ENCODE results near the gene POR.
A peak's percentile ranks its signal among the peaks of the same experiment; 100 is the strongest.

POR gene

GRCh38 chr7:75945297-75946168, 30.6 kb downstream of the POR start:
- ATAC-seq (ENCODE audit: low read depth) (no peak), DNase-seq (ENCODE audit: low spot score in 2 of 2) (no peak)
- no peak overlapping the region for H3K4me3 Mint-ChIP-seq
- no peaks in the 10 kb centered on the region for H3K27me3 Mint-ChIP-seq
- H3K36me3 Mint-ChIP-seq: peaks cover 7% of the 10 kb centered on the region
- H3K27ac Mint-ChIP-seq: no peak overlapping the region
- H3K4me1 Mint-ChIP-seq: peaks cover 10% of the 10 kb centered on the region
- H3K9me3 Mint-ChIP-seq: no peaks in the 10 kb centered on the region

GRCh38 chr7:75946207-75946855, 31.4 kb downstream of the POR start:
- H3K27me3 Mint-ChIP-seq: no peaks in the 10 kb centered on the region
- peaks cover 10% of the 10 kb centered on the region for H3K4me1 Mint-ChIP-seq
- no peak overlapping the region for H3K27ac Mint-ChIP-seq
- H3K36me3 Mint-ChIP-seq: peaks cover 5% of the 10 kb centered on the region
- H3K4me3 Mint-ChIP-seq: no peak overlapping the region
- ATAC-seq (ENCODE audit: low read depth) (peak; percentile 64), DNase-seq (ENCODE audit: low spot score in 2 of 2) (no peak)
- H3K9me3 Mint-ChIP-seq: no peaks in the 10 kb centered on the region

GRCh38 chr7:75948179-75948578, 33.2 kb downstream of the POR start:
- H3K36me3 Mint-ChIP-seq: peaks cover 5% of the 10 kb centered on the region
- no peak overlapping the region for H3K27ac Mint-ChIP-seq

GRCh38 chr7:75950111-75950681, 35.2 kb downstream of the POR start:
- no peak for ATAC-seq (ENCODE audit: low read depth)
- no peak for DNase-seq (ENCODE audit: low spot score in 2 of 2)
- Mint-ChIP-seq H3K27ac (no peak overlapping the region), H3K9me3 (no peaks in the 10 kb centered on the region), H3K4me3 (no peak overlapping the region), H3K4me1 (peaks cover 7% of the 10 kb centered on the region), H3K27me3 (no peaks in the 10 kb centered on the region), H3K36me3 (peaks cover 7% of the 10 kb centered on the region)

More at GRCh38 chr7:75948179-75948578, 33.2 kb downstream of the POR start:
- ATAC-seq (ENCODE audit: low read depth) (no peak), DNase-seq (ENCODE audit: low spot score in 2 of 2) (no peak)
- Mint-ChIP-seq H3K4me1 (peaks cover 10% of the 10 kb centered on the region), H3K9me3 (no peaks in the 10 kb centered on the region), H3K27me3 (no peaks in the 10 kb centered on the region), H3K4me3 (no peak overlapping the region)

- DNase-seq (ENCODE audit: low spot score in 2 of 2): no peak
- no peak for ATAC-seq (ENCODE audit: low read depth)
- H3K4me3 Mint-ChIP-seq: no peak overlapping the region
- H3K4me1 Mint-ChIP-seq: peaks cover 5% of the 10 kb centered on the region
- H3K27me3 Mint-ChIP-seq: no peaks in the 10 kb centered on the region
- H3K27ac Mint-ChIP-seq: no peak overlapping the region
- peaks cover 9% of the 10 kb centered on the region for H3K36me3 Mint-ChIP-seq
- no peaks in the 10 kb centered on the region for H3K9me3 Mint-ChIP-seq
Measured at GRCh38 chr7:75951506-75951905, 36.6 kb downstream of the POR start.

- no peaks in the 10 kb centered on the region for H3K27me3 Mint-ChIP-seq
- peaks cover 15% of the 10 kb centered on the region for H3K36me3 Mint-ChIP-seq
- H3K4me3 Mint-ChIP-seq: no peak overlapping the region
- peaks cover 4% of the 10 kb centered on the region for H3K4me1 Mint-ChIP-seq
- H3K9me3 Mint-ChIP-seq: no peaks in the 10 kb centered on the region
- H3K27ac Mint-ChIP-seq: no peak overlapping the region
- ATAC-seq (ENCODE audit: low read depth): no peak
- DNase-seq (ENCODE audit: low spot score in 2 of 2): no peak
Measured at GRCh38 chr7:75953431-75953830, 38.5 kb downstream of the POR start.

- no peak overlapping the region for H3K4me3 Mint-ChIP-seq
- H3K27me3 Mint-ChIP-seq: no peaks in the 10 kb centered on the region
- no peak for ATAC-seq (ENCODE audit: low read depth)
- no peaks in the 10 kb centered on the region for H3K9me3 Mint-ChIP-seq
- peaks cover 4% of the 10 kb centered on the region for H3K4me1 Mint-ChIP-seq
- peaks cover 15% of the 10 kb centered on the region for H3K36me3 Mint-ChIP-seq
- H3K27ac Mint-ChIP-seq: no peak overlapping the region
- DNase-seq (ENCODE audit: low spot score in 2 of 2): no peak
Measured at GRCh38 chr7:75953931-75954330, 39.0 kb downstream of the POR start.

- H3K27ac Mint-ChIP-seq: no peak overlapping the region
- ATAC-seq (ENCODE audit: low read depth): no peak
Measured at GRCh38 chr7:75955331-75955955, 40.5 kb downstream of the POR start.

GRCh38 chr7:75957021-75957736, 42.2 kb downstream of the POR start:
- no peak for DNase-seq (ENCODE audit: low spot score in 2 of 2)
- no peak overlapping the region for H3K27ac Mint-ChIP-seq
- peaks cover 2% of the 10 kb centered on the region for H3K4me1 Mint-ChIP-seq
- peaks cover 17% of the 10 kb centered on the region for H3K36me3 Mint-ChIP-seq
- no peak for ATAC-seq (ENCODE audit: low read depth)
- H3K27me3 Mint-ChIP-seq: no peaks in the 10 kb centered on the region
- H3K9me3 Mint-ChIP-seq: no peaks in the 10 kb centered on the region
- H3K4me3 Mint-ChIP-seq: no peak overlapping the region

More at GRCh38 chr7:75955331-75955955, 40.5 kb downstream of the POR start:
- DNase-seq (ENCODE audit: low spot score in 2 of 2): no peak
- no peak overlapping the region for H3K4me3 Mint-ChIP-seq
- H3K4me1 Mint-ChIP-seq: peaks cover 2% of the 10 kb centered on the region
- H3K27me3 Mint-ChIP-seq: no peaks in the 10 kb centered on the region
- no peaks in the 10 kb centered on the region for H3K9me3 Mint-ChIP-seq
- peaks cover 15% of the 10 kb centered on the region for H3K36me3 Mint-ChIP-seq

GRCh38 chr7:75958802-75959543, 44.0 kb downstream of the POR start:
- Mint-ChIP-seq H3K36me3 (peaks cover 21% of the 10 kb centered on the region), H3K4me3 (no peak overlapping the region), H3K27ac (no peak overlapping the region), H3K27me3 (no peaks in the 10 kb centered on the region), H3K9me3 (no peaks in the 10 kb centered on the region), H3K4me1 (peaks cover 2% of the 10 kb centered on the region)
- ATAC-seq (ENCODE audit: low read depth) (no peak), DNase-seq (ENCODE audit: low spot score in 2 of 2) (no peak)

GRCh38 chr7:75960372-75960771, 45.4 kb downstream of the POR start:
- H3K27ac Mint-ChIP-seq: no peak overlapping the region
- DNase-seq (ENCODE audit: low spot score in 2 of 2) (no peak), ATAC-seq (ENCODE audit: low read depth) (no peak)
- H3K9me3 Mint-ChIP-seq: no peaks in the 10 kb centered on the region
- H3K4me1 Mint-ChIP-seq: peaks cover 2% of the 10 kb centered on the region
- H3K27me3 Mint-ChIP-seq: no peaks in the 10 kb centered on the region
- H3K36me3 Mint-ChIP-seq: peaks cover 18% of the 10 kb centered on the region
- no peak overlapping the region for H3K4me3 Mint-ChIP-seq

GRCh38 chr7:75961218-75961617, 46.3 kb downstream of the POR start:
- no peak overlapping the region for H3K4me3 Mint-ChIP-seq
- no peaks in the 10 kb centered on the region for H3K9me3 Mint-ChIP-seq
- peaks cover 2% of the 10 kb centered on the region for H3K4me1 Mint-ChIP-seq
- DNase-seq (ENCODE audit: low spot score in 2 of 2) (no peak), ATAC-seq (ENCODE audit: low read depth) (no peak)
- peaks cover 18% of the 10 kb centered on the region for H3K36me3 Mint-ChIP-seq
- H3K27ac Mint-ChIP-seq: no peak overlapping the region
- H3K27me3 Mint-ChIP-seq: no peaks in the 10 kb centered on the region

Data from memory B cell (primary cell).